HepG2 (cell line): Measurements from ENCODE around the gene RASA3.

Experiments
- CTCF ChIP-seq: sonication (generic); formaldehyde crosslinking; IDR thresholded peaks from 2 replicates; pipeline ENCODE4 v1.5.0; 2020; ENCODE audit warnings: mild to moderate bottlenecking, missing genetic modification reagents, moderate library complexity
- JUN ChIP-seq: sonication (generic); formaldehyde crosslinking; IDR thresholded peaks from 2 replicates; pipeline ENCODE4 v1.4.0; 2020; ENCODE audit warnings: mild to moderate bottlenecking, missing genetic modification reagents
- KDM5A ChIP-seq: fragments of 200-600 bp; sonication (generic); IDR thresholded peaks from 2 replicates; pipeline ENCODE4 v1.7.0; 2018; ENCODE audit warnings: antibody characterized with exemption, mild to moderate bottlenecking, low read length, borderline replicate concordance
- KLF12 ChIP-seq: sonication (generic); formaldehyde crosslinking; IDR thresholded peaks from 2 replicates; pipeline ENCODE4 v1.4.0; 2020; ENCODE audit warnings: missing genetic modification reagents, borderline replicate concordance
- MAX ChIP-seq: IDR thresholded peaks from 2 replicates; pipeline ENCODE4 v1.6.1; 2012; ENCODE audit warnings: inconsistent platforms
- MAZ ChIP-seq, 2 experiments: sonication (generic) in 1 of 2; formaldehyde crosslinking in 1 of 2; IDR thresholded peaks; 2 replicates each; pipeline versions ENCODE4 v1.5.0 to v1.6.1; 2012 to 2020; ENCODE audit warnings: low read depth in 2 of 2, mild to moderate bottlenecking in 2 of 2, borderline replicate concordance in 1 of 2, improper control_type of control experiment in 1 of 2, low read length in 1 of 2, missing genetic modification reagents in 1 of 2, moderate library complexity in 1 of 2
- TAF1 ChIP-seq: sonication (generic); formaldehyde crosslinking; IDR thresholded peaks from 2 replicates; pipeline ENCODE4 v1.4.0; 2020; ENCODE audit warnings: missing genetic modification reagents
- TBP ChIP-seq: sonication (generic); formaldehyde crosslinking; IDR thresholded peaks from 2 replicates; pipeline ENCODE4 v1.5.0; 2020; ENCODE audit warnings: missing genetic modification reagents
- ZNF24 ChIP-seq: fragments of 450-650 bp; IDR thresholded peaks from 2 replicates; pipeline ENCODE4 v1.6.1; 2017; ENCODE audit warnings: antibody characterized with exemption, mild to moderate bottlenecking
- ZNF768 ChIP-seq: sonication (generic); formaldehyde crosslinking; IDR thresholded peaks from 2 replicates; pipeline ENCODE4 v1.4.0; 2020; ENCODE audit warnings: missing genetic modification reagents
- TF ChIP-seq, protein P1 (sequence below): sonication (generic); formaldehyde crosslinking; IDR thresholded peaks from 2 replicates; pipeline ENCODE4 v1.4.0; 2020; ENCODE audit warnings: low read depth, missing genetic modification reagents

DNA sequence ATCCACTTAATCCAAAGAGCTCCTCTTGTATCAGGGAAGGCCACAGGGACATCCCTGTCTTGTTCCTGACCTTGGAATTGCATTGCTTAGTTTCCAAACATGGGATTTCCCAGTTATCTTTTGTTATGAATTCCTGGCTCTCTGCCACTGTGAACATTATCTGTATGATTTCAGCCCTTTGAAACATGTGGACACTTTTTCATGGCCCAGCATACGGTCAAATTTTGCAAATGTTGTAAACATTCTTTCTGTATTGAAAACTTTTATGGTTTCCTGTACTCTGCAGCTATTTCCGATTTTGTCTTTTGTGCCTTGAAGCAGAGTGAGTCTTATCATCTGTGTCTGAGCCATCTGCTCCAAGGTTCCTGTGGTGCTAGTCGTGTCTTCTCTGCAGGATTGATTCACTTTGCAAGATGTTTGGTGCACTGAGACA, 42.1 kb upstream of the RASA3 start:
- no peak for TF ChIP-seq MAZ (IDR thresholded peaks at IDR 0.05; ENCODE audit: borderline replicate concordance, low read depth, low read length)
- no peak for TF ChIP-seq MAZ (CRISPR knock-in tag; IDR thresholded peaks at IDR 0.05; ENCODE audit: low read depth)
- TF ChIP-seq KDM5A = no peak
- no peak for TF ChIP-seq JUN (CRISPR knock-in tag)
- no peak for TF ChIP-seq ZNF24
- no peak for TF ChIP-seq CTCF (CRISPR knock-in tag)
- TF ChIP-seq TAF1 = no peak
- TF ChIP-seq ZNF768 (CRISPR knock-in tag) = no peak
- TF ChIP-seq MAX = no peak
- no peak for TF ChIP-seq KLF12 (CRISPR knock-in tag)
- TF ChIP-seq, protein P1, sequence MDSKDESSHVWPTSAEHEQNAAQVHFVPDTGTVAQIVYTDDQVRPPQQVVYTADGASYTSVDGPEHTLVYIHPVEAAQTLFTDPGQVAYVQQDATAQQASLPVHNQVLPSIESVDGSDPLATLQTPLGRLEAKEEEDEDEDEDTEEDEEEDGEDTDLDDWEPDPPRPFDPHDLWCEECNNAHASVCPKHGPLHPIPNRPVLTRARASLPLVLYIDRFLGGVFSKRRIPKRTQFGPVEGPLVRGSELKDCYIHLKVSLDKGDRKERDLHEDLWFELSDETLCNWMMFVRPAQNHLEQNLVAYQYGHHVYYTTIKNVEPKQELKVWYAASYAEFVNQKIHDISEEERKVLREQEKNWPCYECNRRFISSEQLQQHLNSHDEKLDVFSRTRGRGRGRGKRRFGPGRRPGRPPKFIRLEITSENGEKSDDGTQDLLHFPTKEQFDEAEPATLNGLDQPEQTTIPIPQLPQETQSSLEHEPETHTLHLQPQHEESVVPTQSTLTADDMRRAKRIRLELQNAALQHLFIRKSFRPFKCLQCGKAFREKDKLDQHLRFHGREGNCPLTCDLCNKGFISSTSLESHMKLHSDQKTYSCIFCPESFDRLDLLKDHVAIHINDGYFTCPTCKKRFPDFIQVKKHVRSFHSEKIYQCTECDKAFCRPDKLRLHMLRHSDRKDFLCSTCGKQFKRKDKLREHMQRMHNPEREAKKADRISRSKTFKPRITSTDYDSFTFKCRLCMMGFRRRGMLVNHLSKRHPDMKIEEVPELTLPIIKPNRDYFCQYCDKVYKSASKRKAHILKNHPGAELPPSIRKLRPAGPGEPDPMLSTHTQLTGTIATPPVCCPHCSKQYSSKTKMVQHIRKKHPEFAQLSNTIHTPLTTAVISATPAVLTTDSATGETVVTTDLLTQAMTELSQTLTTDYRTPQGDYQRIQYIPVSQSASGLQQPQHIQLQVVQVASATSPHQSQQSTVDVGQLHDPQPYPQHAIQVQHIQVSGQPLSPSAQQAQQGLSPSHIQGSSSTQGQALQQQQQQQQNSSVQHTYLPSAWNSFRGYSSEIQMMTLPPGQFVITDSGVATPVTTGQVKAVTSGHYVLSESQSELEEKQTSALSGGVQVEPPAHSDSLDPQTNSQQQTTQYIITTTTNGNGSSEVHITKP = no peak
- no peak for TF ChIP-seq TBP (CRISPR knock-in tag)
